SW480 (cell line): Measurements from ENCODE around the gene MAF.

Experiments used
- DNase-seq: peaks from one replicate; pipeline ENCODE4 v3.0.0-alpha.2; 2016; ENCODE audit warnings: low spot score

Gene MAF

DNA sequence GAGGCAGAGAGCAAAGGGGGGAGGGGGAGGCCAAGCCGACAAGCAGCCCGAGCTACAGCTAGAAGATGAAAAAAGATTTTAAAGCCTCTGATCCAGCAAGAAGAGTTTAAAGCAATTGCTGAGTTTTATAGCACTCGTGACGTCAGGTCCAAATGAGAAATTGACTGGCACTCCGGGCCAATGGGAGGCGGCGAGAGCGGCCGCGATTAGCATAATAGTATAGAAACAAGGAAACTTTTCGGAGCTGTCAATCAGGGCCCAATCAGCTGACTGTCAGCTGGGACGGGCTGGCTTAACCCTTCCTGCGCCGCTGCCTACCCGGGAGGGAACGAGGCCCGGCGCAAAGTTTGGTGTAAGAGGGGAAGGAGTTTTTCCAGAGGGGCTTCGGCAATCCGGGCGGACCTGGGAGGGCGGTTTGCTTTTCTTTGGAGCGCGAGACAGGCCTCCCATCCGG is at the start of gene MAF:
Gene MAF (minus strand): TSS at position 100 of the 454 bp plus-strand sequence. CDS start 835 bp downstream, outside the sequence.
- DNase-seq = peak; percentile 92

DNA sequence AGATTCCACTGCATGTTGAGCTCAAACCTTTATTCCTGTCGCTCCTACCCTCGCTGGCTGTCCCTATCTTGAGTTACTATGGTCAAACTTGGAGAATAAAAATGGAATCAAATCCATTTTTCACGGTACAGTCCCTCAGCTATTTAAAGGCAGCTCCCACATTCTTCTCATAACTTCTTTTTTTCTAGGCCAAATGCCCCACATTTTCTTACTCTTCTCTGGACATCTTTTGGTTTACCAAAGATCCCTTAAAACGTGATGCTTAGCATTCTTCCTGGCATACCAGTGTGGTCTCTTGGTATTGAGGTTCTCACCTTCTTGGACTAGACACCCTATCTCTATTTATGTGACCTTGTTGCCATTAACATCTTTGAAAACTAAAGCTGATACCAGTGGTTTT is 48.3 kb upstream of the MAF start:
- DNase-seq = no peak

DNA sequence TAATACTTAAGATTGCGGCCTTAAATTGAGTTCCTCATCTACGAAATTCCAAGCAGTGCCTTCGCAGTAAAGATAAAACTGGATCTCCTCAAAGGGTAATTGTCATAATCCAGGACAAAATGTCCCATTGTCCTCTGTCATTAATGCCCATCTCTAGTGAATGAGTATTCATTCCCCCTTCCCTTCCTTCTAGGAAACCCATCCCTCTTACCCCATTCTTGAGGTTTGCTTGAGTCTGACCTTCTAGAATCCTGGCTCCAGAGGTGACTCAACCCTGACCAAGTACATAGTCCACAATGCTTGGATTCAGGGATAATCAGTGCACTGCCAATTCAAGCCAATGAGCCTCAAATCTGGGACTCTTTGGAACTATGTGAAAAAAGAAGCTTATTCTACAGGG is 47.0 kb upstream of the MAF start:
- no peak for DNase-seq

DNA sequence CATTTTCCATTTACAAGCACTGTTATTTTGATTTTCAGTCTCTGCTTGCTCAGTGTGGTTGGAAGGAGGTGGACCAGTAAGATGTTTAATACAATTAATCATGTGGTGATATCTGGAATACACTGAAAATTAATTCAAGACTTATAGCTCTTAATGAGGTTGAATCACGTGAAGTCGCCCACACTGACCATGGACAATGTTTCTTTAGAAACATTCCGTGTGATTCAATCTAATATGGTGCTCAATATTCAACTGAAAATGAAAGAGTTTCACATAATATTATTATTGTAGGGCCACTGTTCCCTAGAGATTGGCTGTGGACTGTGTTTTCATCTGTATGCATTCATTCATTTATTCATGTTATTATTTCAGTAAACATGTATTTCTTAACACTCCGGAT is 45.2 kb upstream of the MAF start:
- no peak for DNase-seq

DNA sequence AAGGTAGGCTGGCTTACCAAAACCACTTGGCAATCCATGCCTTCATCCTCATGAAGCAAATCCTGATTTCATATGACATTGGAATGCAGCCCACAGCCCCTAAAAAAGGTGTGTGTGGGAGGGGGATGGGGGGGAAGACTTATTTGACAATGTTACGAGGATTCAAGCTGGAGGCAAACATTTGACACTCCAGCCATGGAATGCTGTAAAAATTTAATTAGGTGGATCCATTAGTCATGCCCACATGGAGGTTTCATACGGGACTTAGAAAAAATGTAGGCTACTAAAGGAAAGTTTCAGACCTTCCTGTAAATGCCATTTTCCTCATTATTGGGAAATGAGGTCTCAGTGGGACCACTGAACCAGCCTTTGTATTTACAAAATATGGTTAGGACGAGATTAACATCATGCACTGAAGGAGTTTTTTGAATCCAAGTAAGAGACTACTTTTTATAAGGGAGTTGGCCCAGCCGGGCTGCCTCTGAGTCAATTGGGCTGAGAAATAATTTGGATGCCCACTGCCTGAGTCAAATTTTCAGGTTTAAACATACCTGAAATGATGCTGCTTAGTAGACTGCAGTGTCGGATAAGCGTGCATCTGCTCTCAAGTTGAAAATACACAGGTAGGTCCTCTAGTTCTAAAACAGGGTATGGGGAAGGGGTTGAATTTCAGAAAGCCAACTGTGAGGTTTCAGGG is 44.6 kb upstream of the MAF start:
- no peak for DNase-seq

DNA sequence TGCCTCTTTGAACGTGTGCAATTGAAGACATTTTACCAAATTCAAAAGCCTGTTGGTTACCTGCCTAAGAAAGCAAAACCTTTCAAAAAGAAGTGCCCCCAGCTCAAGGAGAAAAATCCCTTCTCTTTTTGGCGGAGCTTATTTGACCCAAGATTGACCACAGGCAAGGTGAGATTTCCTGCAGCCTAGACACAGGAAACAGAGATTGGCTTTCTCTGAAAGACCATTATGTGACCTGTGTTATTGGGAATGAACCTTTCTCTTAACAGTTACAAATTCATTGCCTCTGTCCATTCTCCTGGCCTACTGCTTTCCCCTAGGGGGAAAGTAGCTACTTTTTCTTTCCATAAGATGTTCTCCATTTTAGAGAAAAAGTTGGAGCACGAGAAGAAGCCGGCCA is 42.1 kb upstream of the MAF start:
- no peak for DNase-seq

DNA sequence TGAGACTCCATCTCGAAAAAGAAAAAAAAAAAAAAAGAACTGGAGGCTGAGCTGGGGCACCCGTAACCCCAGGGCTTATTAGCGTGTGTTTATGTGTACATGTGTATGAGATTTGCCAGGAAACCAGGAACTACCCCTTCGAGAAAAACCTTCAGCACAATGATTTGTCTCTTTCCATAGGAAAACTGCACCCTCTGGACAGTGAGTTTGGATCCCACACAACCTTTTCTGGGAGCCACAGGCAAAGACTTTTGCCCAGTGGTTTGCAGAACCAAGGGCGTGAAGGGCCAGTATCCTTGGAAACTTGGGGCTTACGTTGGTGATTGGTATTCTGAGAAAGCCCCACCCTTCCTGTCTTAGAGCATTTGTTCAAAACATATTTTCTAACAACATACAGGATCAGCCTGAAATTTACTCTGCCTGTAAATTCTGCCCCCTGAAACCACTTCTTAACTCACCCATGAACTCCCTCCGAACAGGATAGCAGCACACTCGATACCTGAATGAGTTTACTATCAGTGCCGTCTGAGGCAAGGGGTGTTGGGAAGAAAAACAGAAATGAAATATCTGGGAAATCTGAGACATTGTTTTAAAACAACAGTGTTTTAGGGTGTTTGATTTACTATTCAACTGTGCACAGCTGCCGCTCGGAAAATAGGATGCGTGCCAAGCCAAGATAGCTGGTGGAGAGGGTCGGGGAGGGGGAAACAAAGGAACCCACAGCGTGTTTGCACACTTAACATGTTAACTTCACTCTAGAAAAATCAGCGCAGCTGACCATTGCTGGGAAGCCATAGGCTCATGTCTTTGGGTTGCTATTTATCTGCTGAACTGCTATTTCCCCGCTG is 40.2 kb upstream of the MAF start:
- DNase-seq = no peak

DNA sequence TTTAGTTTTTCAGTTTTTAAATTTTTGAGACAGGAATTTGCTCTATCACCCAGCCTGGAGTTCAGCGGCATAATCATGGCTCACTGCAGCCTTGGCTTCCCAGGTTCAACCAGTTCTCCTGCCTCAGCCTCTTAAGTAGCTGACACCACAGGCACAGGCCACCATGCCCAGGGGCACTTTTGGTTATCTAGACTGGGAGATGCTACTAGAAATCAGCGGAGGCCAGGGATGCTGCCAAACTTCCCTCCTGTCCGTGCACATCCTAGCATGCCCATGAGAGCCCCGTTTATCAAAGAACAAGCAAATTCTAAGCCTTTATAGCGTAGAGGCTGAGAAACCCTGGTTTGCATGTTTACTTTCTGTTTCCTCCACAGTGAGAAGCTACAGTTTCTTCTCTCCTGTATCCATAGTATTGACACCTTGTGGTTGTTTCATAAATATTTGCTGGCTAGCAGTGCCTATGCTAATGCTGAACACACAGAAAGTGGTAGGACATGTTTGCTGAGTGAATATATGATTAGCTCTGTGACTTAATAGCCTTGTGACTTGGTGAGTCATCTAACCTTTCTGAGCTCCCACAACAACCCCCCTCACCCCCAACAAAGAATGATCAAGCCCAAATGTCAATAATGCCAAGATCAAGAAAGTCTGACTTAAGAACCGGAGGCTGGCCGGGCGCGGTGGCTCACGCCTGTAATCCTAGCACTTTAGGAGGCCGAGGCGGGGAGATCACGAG is 39.2 kb upstream of the MAF start:
- no peak for DNase-seq

DNA sequence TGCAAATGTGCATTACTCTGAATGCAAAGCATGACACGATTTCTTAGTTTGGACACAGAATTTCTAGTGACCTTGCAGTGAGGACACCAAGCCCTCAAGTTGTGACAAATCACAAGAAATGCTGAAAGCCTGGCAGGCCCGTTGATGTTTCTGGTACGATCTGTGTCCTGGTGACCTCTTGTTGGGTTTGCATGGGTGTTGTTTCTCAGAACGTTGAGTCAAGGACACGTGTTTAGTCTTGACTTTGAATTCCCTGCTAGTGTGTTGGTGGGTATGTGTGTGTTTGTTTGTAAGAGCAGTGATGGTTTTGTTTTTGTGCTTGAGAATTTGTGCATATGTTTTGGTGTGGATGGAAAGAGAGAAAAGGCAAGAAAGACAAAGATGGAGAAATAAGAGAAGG is 37.8 kb upstream of the MAF start:
- DNase-seq = no peak

DNA sequence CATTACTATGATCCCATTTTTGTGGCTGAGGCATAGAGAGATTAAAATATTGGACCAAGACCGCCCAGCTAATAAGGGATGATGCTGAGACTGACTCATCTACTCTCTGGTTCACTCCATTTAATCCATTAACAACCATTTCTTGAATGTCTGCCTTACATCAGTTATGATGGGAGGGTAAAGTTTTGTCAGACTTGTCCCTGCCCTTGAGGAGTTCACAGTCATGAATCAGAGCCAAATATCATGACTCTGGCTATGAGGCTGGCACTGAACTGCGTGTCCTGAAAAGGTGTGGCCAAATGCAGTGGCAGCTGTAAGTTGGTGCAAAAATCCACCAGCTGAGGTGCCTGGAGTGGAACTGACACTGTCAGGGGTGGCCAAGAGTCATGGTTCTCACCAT is 35.0 kb upstream of the MAF start:
- DNase-seq = no peak

DNA sequence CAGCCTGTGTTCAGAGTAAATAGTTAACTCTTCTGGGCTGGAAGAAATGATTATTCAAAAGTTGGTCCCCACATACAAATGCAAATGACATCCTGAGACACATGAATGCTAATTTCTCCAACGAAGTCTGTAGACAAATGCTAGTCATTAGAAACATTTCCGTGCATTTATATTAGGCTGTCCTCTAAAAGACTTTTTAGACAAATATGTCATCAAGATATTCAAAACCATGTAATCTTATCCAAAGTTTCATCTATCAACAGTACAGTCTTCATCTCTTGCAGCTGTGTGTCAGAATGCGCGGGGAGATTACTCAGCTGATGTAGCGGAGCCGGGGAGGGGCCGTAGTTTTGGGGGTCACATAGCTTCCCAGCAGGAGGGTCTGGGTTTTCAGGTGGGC is 33.8 kb upstream of the MAF start:
- no peak for DNase-seq

DNA sequence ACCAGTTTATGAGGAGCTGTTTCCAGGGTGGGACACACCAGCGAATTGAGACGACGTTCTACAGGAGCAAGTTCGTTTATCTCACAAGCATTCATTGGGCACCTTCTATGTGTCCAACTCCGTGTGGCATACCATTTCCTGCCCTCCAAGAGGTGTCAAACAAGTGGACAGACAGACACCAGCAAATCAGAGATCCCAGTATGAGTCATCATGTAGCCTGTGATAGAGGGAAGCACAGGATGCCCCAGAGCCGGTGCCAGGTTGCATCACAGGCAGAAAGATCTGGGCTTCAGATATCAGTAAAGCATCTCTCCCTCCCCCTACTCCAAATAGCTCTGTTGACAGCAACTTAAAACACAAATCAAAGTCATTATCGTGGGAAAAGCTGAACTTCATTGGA is 31.8 kb upstream of the MAF start:
- peak; percentile 60 for DNase-seq

DNA sequence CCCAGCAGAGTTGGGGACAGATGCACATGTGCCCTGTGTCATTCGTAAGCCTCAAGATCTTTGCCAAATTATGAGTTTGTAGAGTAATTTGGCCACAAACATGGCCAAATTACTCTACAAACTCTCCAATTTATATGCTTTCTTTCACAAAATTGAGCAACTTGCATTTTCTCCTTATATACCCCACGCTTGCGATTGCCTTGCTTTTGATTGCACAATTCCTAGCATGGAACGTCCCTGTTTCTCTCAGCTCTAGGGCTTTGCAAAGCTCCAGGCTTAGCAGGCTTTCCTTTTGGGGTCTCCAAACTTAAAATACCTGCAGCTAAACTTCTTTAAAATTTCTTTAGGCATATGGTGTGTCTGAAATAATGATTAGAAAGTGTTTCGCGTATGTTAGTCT is 28.5 kb upstream of the MAF start:
- DNase-seq = no peak

DNA sequence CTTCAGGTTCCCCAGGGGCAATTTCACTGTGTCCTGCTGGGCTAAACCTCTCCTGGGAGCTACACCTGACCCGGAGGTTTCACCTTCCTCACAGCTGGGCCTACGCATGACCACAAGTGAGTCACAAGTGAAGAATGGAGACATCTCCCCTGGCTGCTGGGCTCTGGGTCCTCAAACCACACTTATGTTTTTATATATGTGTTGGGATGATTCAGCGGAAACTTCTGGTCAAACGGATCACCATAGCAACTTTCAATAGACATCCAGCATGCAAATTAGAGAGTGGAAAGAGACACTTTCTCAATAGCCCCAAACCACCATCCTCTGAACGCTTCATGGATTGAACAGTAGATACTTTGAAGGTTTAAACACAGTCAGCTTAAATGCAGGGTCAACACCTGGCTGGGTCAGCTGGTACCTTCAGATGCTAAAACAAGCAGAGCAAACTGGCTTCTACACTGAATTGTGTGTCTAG is 28.0 kb upstream of the MAF start:
- peak; percentile 91 for DNase-seq

DNA sequence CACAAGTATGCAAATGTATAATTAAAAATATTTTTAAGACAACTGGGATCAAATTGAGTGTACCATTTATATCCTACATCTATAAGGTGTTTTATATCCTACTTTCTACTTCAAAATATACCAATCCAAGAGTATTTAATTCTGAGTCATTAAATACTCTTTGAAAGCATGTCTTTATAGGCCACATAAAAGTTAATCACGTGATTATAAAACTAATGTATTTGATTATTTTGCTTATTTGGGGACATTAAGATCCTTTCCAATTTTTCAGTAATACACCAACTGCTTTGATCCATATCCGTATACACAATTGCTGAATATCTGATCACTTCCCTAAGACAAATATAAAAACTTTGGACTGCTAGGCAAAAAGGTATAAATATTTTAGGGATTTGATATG is 26.6 kb upstream of the MAF start:
- no peak for DNase-seq

DNA sequence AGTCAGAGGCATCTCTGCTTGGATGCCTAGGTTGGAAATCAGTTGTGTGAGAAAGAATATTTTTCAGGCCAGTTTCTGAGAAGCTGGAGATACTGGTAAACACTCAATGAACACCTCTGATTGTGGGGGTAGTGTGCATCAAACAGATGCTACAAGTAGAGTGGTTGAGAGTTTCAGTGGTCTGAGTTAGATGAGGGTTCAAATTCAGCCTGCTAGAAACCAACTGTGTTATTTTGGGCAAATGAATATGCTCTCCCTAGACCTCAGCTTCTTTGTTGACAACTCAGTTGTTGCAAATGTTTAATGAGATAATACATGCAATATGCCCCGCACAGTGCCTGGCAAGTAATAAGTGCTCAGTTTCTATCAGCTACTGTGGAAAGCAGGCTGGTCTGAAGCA is 25.2 kb upstream of the MAF start:
- no peak for DNase-seq

DNA sequence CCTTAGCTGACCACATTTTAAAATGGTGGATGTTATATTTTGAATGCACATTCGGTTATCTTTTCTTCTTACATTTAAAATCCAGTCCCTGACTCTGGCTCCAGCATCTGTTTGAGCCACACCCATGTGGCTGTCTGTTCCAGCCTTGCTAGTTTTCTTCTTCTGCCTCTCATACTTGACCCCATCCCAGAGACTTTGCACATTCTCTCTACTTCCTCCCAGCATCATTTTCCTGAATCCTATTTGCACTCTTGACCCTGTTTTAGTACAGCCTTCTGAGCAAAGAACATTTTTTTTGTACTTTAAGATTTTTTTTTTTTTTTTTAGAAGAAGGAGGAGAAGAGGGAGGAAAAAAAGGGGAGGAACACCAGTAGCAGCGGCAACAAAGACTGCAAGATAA is 23.3 kb upstream of the MAF start:
- no peak for DNase-seq

DNA sequence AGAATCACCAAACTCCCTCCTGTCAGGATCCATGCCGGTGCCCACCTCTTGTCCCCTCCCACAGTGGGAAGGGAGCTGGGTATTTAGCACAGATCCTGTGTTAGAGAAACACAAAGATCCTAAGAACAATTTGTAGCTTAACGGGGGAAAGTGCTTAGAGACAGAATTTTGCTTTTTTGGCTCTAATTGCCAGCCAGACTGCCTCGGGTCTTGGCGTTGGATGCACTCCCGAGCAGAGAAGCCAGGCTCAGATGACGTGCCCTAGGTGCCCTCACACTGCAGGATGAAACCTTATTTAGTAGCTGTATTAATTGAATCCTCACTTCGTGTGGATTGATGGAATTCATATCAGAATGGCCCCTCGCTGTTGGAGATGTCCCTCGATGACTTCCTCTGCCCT is 22.5 kb upstream of the MAF start:
- no peak for DNase-seq

DNA sequence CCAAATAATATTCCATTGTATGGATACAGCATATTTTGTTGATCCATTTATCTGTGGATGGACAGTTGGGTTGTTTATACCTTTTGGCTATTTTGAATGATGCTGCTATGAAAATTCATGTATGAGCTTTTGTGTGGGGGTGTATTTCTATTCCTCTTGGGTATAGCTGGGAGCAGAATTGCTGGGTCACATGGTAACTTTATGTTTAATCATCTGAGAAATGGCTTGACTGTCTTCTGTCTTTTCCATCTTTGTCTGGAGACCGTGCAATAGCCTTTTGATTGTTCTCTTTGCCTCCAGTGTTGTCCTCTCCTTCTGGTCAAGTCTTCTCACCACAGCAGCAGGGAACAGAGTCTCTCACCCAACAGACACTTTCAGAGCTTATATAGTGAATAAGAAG is 20.5 kb upstream of the MAF start:
- DNase-seq = no peak

DNA sequence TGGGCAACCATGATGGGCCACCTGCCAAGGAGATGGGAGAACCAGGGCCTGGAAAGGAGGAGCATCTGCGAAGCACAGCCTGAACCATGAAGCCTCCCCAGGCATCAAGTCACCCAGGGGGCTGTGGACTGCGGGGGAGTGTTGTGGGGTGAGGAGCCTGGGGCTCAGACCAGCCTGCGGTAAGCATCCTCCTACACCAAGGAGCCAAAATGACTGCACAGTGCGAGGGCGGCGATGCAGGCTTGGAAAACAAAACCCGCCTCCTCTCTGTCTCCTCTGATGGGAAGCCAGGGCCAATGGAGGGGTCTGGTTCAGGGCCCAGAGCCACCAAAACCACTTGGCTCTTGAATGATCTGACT is 18.1 kb upstream of the MAF start:
- DNase-seq = no peak

DNA sequence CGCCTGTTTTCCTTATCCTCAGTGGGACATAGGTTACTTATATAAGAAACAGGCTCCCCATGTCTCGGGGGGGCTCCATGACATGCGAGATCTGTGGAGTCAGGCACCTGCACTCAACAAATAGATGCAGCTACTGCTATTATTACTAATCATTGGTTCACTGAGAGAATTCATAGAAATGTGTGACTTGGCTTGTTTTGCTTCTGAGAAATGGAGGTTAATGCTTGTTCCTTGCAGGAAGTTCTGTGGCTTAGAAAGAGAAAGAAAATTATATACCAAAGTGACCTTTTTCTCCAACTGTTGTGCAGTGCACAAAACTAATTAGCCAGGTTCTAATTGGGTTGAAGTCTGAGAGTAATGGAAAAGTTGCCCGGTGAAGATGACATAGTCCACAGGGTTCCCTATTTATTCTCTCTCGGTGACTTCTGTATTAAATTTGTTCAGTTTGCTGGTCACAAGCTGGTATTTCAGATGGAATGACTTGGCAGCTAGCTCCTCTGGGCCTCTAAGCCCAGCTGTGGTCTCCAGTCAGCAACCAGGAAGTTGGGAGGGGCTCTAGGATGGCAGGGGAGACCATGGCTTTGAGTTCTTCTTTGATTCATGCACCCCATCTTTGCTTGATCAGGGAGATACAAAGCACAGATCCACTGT is 17.6 kb upstream of the MAF start:
- DNase-seq = no peak

DNA sequence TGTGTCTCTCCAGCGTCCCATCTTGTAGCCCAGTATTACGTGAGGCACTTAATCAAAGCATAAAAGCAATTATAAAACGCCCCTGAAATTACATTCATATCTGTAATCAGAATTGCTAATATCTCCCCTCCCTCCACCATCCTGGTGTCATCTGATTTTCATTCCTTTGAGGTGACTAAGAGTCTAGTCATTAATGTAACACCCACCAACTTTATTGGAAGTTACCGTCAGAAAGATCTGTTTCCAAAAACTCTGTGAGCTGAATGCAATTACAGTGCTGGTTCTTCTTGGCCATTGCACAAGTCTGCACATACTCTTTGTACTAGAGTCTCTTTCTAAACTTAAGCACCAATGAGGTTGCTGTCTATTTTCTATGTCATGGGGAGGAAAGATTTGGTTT is 12.5 kb upstream of the MAF start:
- DNase-seq = peak; percentile 6
